GM23338 (cell line): Measurements from ENCODE around the gene FNDC11. TPM values are rescaled to one million over a fixed set of nuclear protein-coding genes. Genes with fewer than 3 reads are reported as not detected.

Source experiments
- ATAC-seq: fragments of 200-7000 bp; cut with Tn5 transposase; 3 replicates; pipeline ENCODE4 v1.9.1; 2020
- DNase-seq: peaks from one replicate; pipeline ENCODE4 v3.0.0-alpha.2; 2015; ENCODE audit warnings: low spot score
- H2AFZ ChIP-seq: fragments of 200-600 bp; sonication (generic); 2 replicates; pipeline ENCODE4 v1.8.0; 2016; ENCODE audit warnings: antibody characterized with exemption, mild to moderate bottlenecking, moderate library complexity
- H3F3A ChIP-seq: fragments of 200-600 bp; sonication (generic); replicated peaks from 2 replicates; pipeline ENCODE4 v1.8.0; 2017; ENCODE audit warnings: antibody characterized with exemption, mixed run types, low read depth
- H3K27ac ChIP-seq: fragments of 200-600 bp; sonication (generic); 2 replicates; pipeline ENCODE4 v1.6.1; 2016; ENCODE audit warnings: low read depth
- H3K27me3 ChIP-seq: fragments of 200-600 bp; sonication (generic); 2 replicates; pipeline ENCODE4 v1.8.0; 2016; ENCODE audit warnings: mild to moderate bottlenecking, mixed run types, moderate library complexity; ENCODE audit not compliant: insufficient read depth
- H3K36me3 ChIP-seq: fragments of 200-600 bp; sonication (generic); 2 replicates; pipeline ENCODE4 v1.8.0; 2016; ENCODE audit warnings: mild to moderate bottlenecking; ENCODE audit not compliant: insufficient read depth
- H3K4me1 ChIP-seq: fragments of 200-600 bp; sonication (generic); 2 replicates; pipeline ENCODE4 v1.8.0; 2016; ENCODE audit warnings: mild to moderate bottlenecking, moderate library complexity; ENCODE audit not compliant: insufficient read depth
- H3K4me2 ChIP-seq: fragments of 200-600 bp; sonication (generic); 2 replicates; pipeline ENCODE4 v1.7.1; 2017; ENCODE audit warnings: mixed run types
- H3K4me3 ChIP-seq: fragments of 200-600 bp; sonication (generic); 2 replicates; pipeline ENCODE4 v1.6.1; 2016; ENCODE audit warnings: mixed run types
- H3K79me2 ChIP-seq: fragments of 200-600 bp; sonication (generic); replicated peaks from 2 replicates; pipeline ENCODE4 v1.8.0; 2017; ENCODE audit warnings: mild to moderate bottlenecking; ENCODE audit not compliant: insufficient read depth
- H3K9me2 ChIP-seq: fragments of 200-600 bp; sonication (generic); 2 replicates; pipeline ENCODE4 v1.8.0; 2017; ENCODE audit not compliant: insufficient read depth
- H4K20me1 ChIP-seq: fragments of 200-600 bp; sonication (generic); replicated peaks from 2 replicates; pipeline ENCODE4 v1.8.0; 2017; ENCODE audit warnings: mild to moderate bottlenecking; ENCODE audit not compliant: insufficient read depth
- H3K27ac Mint-ChIP-seq: 2 replicates; pipeline ENCODE4 v1.8.0; 2020; ENCODE audit warnings: inconsistent platforms, mild to moderate bottlenecking, moderate library complexity, mixed read lengths
- H3K27me3 Mint-ChIP-seq: 3 replicates; pipeline ENCODE4 v1.8.0; 2022; ENCODE audit warnings: low read depth, mild to moderate bottlenecking, moderate library complexity, mixed read lengths, inconsistent platforms; ENCODE audit not compliant: insufficient read depth, poor library complexity
- H3K36me3 Mint-ChIP-seq: 3 replicates; pipeline ENCODE4 v1.8.0; 2021; ENCODE audit warnings: low read depth, mild to moderate bottlenecking, inconsistent platforms, moderate library complexity, mixed read lengths
- H3K4me1 Mint-ChIP-seq: 3 replicates; pipeline ENCODE4 v1.8.0; 2020; ENCODE audit warnings: mild to moderate bottlenecking, inconsistent platforms, mixed read lengths
- H3K4me3 Mint-ChIP-seq: 3 replicates; pipeline ENCODE4 v1.8.0; 2021; ENCODE audit warnings: moderate library complexity, mild to moderate bottlenecking, inconsistent platforms, mixed read lengths
- H3K9me3 Mint-ChIP-seq: 3 replicates; pipeline ENCODE4 v1.8.0; 2020; ENCODE audit warnings: moderate library complexity, mild to moderate bottlenecking, inconsistent platforms, mixed read lengths
- CTCF ChIP-seq, 2 experiments: fragments of 200-600 bp in 1 of 2; sonication (generic) in 1 of 2; conservative IDR thresholded peaks; 2 replicates each; pipeline versions ENCODE4 v1.5.1 to v1.6.1; 2016 to 2017; ENCODE audit warnings: antibody characterized with exemption in 2 of 2, low read depth in 2 of 2, mild to moderate bottlenecking in 2 of 2, moderate library complexity in 1 of 2
- ETS1 ChIP-seq: IDR thresholded peaks from 2 replicates; pipeline ENCODE4 v1.6.1; 2016; ENCODE audit warnings: antibody characterized with exemption
- EZH2phosphoT487 ChIP-seq: fragments of 200-600 bp; sonication (generic); IDR thresholded peaks from one replicate; pipeline ENCODE4 v1.8.1; 2018; ENCODE audit warnings: antibody characterized with exemption; ENCODE audit not compliant: unreplicated experiment
- JUNB ChIP-seq: IDR thresholded peaks from one replicate; pipeline ENCODE4 v1.6.1; 2016; ENCODE audit warnings: antibody characterized with exemption; ENCODE audit not compliant: unreplicated experiment
- NANOG ChIP-seq: IDR thresholded peaks from 2 replicates; pipeline ENCODE4 v1.6.1; 2016; ENCODE audit warnings: antibody characterized with exemption, borderline replicate concordance
- POLR2AphosphoS5 ChIP-seq: IDR thresholded peaks from 2 replicates; pipeline ENCODE4 v1.6.1; 2016; ENCODE audit warnings: antibody characterized with exemption, low read depth
- REST ChIP-seq: IDR thresholded peaks from one replicate; pipeline ENCODE4 v1.6.1; 2018; ENCODE audit warnings: antibody characterized with exemption; ENCODE audit not compliant: unreplicated experiment
- STAT1 ChIP-seq: IDR thresholded peaks from one replicate; pipeline ENCODE4 v1.6.1; 2016; ENCODE audit warnings: antibody characterized with exemption; ENCODE audit not compliant: unreplicated experiment
- ZNF114 ChIP-seq: fragments of 250-450 bp; sonication (Bioruptor Pico); IDR thresholded peaks from 2 replicates; pipeline ENCODE4 v1.5.0; 2020; ENCODE audit warnings: mild to moderate bottlenecking, moderate library complexity
- ZNF331 ChIP-seq: fragments of 250-450 bp; sonication (Bioruptor Pico); IDR thresholded peaks from 2 replicates; pipeline ENCODE4 v1.5.0; 2020; ENCODE audit warnings: low read depth, mild to moderate bottlenecking, moderate library complexity
- polyA plus RNA-seq: library from polyadenylated mRNA; unstranded; fragments of >200 nt; fragmentation: Nextera tagmentation; extraction: Ambion mirVana; gene quantifications from 2 replicates; pipeline ENCODE4 v1.2.1, GENCODE V29; 2016
- total RNA-seq: library from RNA; depleted of rRNA; stranded (reverse); fragments of >200 nt; shearing (Covaris generic); gene quantifications from 2 replicates; pipeline ENCODE4 v1.2.3, GENCODE V29; 2014

Gene FNDC11
- total and polyA plus RNA-seq, 2 experiments from 2014 or later: 3.4 to 5.3 TPM

GRCh38 chr20:63557481-63557891 is 3.5 kb downstream of the FNDC11 start (continued):
- TF ChIP-seq CTCF (conservative IDR thresholded peaks at IDR 0.05; ENCODE audit: low read depth in 2 of 2) (no peak), NANOG (no peak), ZNF331 (CRISPR knock-in tag) (no peak), ETS1 (no peak), REST (no peak), POLR2AphosphoS5 (no peak)

DNA sequence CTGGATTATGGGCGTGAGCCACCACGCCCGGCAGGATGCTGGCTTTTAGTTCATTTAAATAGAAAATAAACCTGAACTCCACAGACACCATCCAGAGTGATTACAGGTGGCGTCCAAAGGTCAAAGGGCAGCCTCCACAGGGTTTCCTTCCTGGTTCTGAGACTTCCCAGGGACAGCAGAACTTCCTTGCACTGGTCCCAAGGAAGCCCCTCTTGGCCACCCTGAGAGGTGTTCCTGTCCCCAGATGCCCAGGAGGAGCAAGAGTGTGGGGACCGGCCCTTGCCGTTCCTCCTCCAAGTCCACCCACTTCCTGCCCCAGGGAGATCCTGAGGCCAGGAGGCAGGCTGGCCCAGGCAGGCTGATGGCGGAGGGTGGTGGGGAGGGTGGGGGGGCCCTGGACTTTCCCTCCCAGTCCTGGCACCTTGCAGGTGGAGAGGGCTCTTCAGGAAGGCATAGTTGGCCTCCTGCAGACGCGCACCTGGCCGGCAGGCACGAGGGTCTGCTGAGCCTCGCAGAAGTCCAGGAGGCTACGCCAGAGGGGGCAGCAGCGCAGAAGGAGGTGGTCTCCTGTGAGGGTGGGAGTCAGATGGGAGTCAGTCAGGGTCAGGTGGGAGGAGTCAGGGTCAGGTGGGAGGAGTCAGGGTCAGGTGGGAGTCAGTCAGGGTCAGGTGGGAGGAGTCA is 5.0 kb downstream of the FNDC11 start:
- Mint-ChIP-seq H3K4me1 (peaks cover 4% of the 10 kb centered on the region; the same call in 2 of the 3 replicates), H3K36me3 (peaks cover 3% of the 10 kb centered on the region; the same call in 1 of the 3 replicates)
- DNase-seq: no peak

More for the DNA sequence above, 5.0 kb downstream of the FNDC11 start:
- Histone ChIP-seq H4K20me1 (no peaks in the 10 kb centered on the region), H3K4me3 (no peak overlapping the region), H3K4me2 (no peak overlapping the region), H3K4me1 (no peaks in the 10 kb centered on the region), H3K27ac (no peak overlapping the region), H3K27me3 (no peaks in the 10 kb centered on the region), H2AFZ (no peak overlapping the region), H3F3A (peaks cover 6% of the 10 kb centered on the region; the same call in 1 of the 2 replicates), H3K36me3 (no peaks in the 10 kb centered on the region), H3K79me2 (no peaks in the 10 kb centered on the region), H3K9me2 (no peaks in the 10 kb centered on the region)
- H3K27me3 Mint-ChIP-seq: peaks cover 3% of the 10 kb centered on the region
- no peak for TF ChIP-seq JUNB
- TF ChIP-seq CTCF (conservative IDR thresholded peaks at IDR 0.05; ENCODE audit: low read depth in 2 of 2): no peak
- TF ChIP-seq ZNF114 (CRISPR knock-in tag): no peak
- no peak for TF ChIP-seq STAT1
- no peak for TF ChIP-seq EZH2phosphoT487
- no peak for TF ChIP-seq NANOG
- no peak for TF ChIP-seq REST
- H3K4me3 Mint-ChIP-seq: no peak overlapping the region
- no peak overlapping the region for H3K27ac Mint-ChIP-seq
- no peak for ATAC-seq
- peaks cover 4% of the 10 kb centered on the region; the same call in 2 of the 3 replicates for H3K9me3 Mint-ChIP-seq
